Stimulated activated CD8-positive, alpha-beta memory T cell treated with anti-CD3 and anti-CD28 coated beads, Interleukin-7, amount 100 ng/mL, for 24 hours (primary cell): ENCODE data around the gene TEAD2.
"Not testable (repeated sequence)": the region's sequence is repeated elsewhere in the genome, so short reads cannot be mapped to it uniquely, and the experiment has no call there.

ENCODE experiments used
- DNase-seq: peaks from one replicate; pipeline ENCODE4 v3.0.0-alpha.2; 2020; ENCODE audit warnings: low read depth

Gene TEAD2

DNA sequence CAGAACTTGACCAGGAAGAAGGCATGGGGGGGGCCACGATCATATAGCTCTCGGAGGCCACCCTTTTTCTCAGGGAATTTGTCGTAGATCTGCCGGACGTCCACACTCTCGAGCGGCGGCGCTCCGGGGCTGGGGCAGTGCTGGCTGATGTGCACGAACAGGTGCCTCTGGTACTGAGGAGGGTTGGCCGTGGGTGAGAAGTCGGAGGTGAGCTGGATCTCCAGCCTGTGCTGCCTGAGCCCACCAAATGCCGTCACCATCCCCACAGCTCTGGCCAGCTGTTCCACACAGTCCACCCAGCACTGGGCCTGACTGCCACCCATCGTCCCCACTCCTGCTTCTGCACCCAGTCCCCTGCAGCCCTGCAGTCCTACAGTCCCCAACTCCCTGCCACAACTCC lies 15.0 kb downstream of the TEAD2 start:
- DNase-seq = no peak

DNA sequence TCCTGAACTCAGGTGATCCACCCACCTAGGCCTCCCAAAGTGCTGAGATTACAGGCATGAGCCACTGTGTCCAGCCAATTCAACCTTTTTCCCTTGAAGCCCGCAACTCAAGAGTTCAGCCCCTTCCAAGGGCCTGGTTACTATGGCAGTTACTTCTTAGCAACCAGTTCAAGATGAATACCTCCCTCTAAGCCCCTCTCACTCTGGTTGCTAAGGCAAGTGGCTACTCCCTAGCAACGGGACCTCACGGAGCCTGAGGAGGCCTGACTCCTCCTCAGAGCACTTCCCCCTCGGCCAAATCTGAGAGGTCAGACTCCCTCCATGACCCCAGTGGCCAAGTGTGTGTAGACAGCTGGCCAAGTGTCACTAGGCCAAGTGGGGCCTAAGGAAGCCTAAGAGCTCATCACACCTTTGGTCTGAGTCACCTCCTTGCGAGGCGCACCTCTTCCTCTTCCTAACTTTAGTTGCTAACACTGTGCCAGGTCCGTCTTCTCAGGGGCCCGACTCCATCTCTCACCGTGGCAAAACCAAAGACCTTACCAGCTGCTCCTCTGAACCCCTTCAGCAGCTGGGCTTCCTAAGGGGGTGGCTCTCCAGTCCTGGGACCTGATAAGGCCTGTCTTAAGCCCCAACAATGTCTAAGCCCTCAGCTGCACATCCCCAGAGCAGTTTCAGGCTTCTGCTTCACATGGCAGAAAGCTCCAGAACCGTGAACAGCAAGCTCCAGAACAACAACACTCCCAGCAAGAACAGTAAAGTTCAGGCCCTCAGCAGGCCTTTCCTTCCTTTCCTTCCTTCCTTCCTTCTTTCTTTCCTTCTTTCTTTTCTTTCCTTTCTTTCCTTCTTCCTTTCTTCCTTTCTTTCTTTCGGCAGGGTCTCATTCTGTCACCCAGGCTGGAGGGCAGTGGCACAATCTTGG lies 17.5 kb downstream of the TEAD2 start:
- DNase-seq = no peak

DNA sequence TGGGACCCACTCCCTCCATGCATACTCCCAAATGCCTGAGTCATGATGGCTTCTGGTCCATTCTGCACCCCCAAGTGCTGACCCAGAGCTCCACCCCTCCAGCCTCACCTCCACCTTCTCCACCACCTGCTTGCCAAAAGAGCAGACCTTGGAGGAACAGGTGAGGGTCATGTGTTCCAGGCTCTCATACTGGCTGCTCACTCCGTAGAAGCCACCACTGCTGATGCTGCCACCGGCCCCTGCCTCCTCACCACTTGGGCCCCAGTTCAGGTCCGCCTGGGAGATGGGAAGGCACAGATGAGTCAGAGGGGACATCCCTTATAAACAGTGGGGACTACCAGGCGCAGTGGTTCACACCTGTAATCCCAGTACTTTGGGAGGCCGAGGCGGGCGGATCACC lies 19.1 kb downstream of the TEAD2 start:
- DNase-seq = no peak

DNA sequence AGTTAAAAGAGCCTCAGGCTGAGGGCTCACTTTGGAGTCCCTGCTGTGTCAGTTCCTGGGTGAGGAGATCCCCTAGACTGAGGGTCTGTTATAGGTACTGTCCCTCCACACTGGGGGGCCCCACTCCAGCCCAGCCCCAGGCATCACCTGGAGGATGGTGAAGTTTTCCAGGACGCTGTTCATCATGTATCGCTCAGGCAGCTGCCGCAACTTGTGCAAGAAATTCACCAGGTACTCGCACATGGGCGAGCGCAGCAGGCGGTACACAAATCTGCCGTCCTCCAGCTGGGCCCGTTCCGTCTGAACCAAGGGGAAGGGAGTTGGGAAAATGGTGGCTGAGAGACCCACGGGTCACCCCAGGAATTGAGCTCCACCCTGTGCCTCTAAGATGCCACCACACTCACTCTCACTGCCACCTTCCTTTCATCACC lies 19.9 kb downstream of the TEAD2 start:
- DNase-seq = no peak

DNA sequence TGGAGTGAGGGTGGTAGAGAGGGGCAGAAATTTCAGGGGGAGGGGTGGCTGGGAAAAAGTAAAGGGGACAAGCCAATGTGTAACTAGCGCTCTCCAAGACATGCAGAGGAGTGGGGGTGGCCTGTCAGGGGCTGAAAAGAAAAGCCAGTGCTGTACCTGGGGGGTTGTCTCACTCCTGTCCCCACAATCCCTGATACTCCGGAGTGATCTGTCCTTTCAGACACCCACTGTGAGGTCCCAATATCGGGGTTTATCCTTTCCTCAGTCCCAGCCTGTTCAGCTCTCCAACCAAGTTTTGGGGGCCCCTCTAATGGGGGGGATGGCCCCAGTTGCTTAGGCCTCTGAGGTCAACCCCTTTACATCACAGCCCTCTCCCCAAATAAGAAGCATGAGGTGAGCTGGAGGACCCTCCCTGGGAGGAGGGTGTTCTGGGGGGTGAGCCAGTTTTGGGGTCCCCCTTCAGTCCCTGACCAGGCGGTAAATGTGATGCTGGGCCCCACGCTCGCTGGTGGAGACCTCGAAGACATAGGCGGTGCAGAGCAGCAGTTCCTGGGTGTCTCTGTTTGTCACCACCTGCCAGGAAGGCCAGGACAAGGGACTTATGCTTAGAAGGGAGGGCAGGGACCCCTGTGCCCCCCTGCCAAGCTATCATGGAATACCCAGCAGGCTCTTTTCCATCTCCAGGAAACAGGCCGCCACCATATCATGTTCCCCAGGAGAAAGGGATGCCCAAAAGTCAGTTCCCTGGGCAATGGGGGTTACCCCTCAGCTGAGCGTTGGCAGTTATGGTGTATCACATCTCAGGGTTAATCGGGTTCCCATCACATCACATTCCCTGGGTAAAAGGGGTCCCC lies 21.1 kb downstream of the TEAD2 start:
- DNase-seq = no peak

DNA sequence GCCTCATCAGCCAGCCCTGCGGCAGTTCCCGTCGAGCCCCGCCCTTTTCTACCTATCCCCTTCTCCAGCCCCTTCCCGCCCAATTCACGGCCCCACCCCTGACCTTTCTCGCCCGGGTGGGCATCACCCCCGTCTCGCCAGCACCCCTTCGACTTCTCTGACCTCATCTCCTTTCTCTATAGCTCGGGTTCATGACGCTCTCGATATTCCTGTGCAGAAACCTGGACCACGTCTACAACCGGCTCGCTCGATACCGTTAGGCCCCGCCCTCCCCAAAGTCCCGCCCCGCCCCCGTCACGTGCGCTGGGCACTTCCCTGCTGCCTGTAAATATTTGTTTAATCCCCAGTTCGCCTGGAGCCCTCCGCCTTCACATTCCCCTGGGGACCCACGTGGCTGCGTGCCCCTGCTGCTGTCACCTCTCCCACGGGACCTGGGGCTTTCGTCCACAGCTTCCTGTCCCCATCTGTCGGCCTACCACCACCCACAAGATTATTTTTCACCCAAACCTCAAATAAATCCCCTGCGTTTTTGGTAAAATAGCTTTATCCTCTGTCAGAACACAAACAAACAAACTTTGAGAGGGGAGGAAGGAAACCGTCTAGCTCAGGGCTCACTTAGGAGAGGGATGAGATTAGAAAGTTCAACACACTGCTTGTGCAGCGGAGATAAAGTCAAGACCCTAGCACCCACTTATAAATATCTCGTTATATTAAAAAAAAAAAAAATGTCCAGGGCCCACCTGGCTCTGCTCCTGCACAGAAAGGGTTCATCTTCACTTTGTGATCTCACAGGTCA lies 21.9 kb downstream of the TEAD2 start:
- no peak for DNase-seq

DNA sequence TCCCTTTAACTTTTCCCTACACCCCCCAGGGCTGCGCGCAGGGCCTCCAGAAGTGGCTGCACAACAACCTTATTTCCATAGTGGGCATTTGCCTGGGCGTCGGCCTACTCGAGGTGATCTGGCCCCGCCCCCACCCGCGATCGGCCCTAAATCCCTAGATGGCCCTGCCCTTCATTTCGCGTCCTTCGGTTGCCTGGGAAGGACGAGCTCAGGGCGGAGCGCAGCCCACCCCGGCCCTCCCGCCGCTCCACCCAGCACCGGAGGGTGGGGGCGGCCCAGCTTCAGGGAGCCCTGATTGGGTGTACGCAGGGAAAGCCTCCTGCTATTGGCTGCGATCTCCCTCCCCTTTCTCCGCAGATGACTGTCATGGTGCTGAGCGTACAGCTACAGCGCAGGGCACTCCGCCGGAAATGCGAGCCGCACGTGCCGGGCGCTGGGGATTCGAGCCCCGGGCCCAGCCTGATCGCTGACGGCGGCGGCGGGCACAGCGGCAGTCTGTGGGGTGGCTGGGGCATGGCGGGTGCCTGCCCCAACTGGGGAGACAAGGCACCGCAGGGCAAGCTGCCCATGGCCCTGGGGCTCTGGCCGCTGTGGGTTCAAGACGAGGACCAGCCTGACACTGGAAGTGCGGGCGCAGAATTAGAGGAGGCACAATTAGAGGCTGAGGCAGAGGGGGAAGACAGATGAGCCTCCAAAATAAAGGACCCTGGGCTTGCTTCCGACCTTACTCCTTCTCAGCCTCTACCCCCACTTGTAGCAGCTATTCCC lies 22.7 kb downstream of the TEAD2 start:
- DNase-seq = no peak

DNA sequence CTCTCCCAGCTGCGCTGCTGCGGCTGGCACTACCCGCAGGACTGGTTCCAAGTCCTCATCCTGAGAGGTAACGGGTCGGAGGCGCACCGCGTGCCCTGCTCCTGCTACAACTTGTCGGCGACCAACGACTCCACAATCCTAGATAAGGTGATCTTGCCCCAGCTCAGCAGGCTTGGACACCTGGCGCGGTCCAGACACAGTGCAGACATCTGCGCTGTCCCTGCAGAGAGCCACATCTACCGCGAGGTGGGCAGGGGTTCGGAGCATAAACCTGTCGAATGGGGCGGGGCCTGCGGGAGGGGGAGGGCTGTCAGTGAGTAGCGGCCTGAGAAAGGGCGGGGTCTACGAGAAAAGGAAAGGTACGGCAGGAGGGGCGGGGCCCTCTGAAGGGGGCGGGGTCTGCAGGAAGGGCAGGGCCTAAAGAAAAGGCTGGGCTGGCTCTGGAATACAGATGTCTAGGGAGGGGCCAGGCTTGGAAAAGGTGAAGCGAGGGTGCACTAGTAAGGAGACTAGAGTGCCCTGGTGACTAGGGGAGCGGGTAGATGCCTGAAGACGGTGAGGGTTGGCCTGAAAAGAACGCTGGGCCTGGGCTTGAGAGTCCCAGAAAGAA lies 23.4 kb downstream of the TEAD2 start:
- DNase-seq = no peak

DNA sequence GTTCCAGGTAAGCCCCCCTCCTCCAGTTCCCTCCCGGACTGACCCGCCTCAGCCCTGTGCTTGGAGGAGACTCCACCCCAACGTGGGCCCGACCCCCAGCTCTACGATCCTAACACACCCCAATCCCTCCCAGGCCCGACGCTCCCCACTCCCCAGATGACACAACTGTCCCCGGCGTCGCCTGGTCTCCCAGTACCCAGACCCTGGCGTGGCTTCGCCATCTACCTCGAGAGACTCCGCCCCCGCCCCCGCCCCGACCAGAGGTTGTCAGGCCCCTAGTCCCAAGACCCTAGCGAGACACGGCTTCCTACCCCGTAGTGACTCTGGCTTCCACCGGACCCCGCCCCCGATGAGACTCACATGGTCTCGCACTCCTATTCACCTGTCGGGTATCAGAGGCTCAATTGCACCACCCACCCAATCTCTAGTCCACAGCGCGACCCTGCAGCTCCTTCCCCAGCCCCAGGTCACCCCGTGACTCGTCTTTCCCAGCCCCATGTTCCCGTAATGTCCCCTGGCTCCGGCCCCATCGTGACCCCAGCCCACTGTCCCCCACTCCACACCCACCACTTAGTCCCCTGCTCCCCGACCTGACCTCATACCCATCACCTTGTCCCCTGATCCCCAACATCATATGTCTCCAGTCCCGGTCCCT lies 24.1 kb downstream of the TEAD2 start:
- DNase-seq = no peak

DNA sequence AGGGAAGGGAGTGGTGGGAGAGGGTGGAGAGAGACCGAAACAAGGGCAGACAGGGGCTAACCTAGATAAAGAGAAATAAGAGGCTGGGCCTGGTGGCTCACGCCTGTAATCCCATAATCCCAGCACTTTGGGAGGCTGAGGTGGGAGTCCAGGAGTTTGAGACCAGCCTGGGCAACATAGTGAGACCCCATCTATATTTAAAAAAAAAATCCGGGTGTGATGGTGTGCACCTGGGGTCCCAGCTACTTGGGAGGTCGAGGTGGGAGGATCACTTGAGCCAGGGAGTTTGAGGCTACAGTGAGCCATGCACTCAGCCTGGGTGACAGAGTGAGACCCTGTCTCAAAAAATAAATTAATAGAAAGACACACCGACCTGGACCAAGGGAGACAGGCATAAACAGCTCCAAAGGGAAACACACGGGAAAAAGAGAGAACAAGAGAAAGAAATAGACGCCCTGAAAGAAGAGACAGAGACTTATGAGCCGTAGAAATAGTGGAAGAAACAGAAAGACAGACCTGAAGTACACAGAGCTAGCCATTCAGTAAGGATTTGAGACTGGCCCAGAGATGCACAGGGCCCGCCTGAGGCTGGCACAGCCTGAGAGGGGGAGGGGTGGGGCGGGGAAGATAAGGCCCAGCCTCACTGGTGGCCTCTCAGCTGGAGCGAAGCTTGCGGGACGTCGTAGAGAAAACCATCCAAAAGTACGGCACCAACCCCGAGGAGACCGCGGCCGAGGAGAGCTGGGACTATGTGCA lies 24.8 kb downstream of the TEAD2 start:
- no peak for DNase-seq

DNA sequence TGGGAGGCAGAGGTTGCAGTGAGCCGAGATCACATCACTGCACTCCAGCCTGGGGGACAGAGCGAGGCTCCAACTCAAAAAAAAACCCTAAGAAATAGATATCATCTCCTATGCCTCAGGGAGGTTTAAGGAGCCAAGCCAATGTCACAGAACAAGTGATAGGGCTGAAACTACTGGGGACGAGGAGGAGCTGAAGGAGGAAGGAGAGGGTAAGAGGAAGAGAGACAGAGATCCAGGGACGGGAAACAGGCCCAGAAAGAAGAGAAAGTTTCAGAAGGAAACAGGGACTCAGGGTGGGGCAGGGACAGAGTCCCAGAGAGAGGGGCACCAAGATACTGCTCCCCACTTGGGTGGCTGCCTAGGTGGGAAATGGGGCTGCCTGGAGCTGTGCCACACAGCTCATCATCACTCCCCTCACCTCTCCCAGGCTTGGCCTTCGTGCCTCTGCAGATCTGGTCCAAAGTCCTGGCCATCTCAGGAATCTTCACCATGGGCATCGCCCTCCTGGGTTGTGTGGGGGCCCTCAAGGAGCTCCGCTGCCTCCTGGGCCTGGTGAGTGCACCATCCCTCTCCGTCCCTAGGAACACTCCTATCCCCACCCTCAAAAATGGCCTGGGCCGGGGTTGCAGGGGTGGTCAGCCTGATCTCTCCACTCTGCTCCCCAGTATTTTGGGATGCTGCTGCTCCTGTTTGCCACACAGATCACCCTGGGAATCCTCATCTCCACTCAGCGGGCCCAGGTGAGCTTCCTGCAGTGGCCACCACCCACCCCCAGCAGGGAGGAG lies 25.5 kb downstream of the TEAD2 start:
- DNase-seq = no peak

DNA sequence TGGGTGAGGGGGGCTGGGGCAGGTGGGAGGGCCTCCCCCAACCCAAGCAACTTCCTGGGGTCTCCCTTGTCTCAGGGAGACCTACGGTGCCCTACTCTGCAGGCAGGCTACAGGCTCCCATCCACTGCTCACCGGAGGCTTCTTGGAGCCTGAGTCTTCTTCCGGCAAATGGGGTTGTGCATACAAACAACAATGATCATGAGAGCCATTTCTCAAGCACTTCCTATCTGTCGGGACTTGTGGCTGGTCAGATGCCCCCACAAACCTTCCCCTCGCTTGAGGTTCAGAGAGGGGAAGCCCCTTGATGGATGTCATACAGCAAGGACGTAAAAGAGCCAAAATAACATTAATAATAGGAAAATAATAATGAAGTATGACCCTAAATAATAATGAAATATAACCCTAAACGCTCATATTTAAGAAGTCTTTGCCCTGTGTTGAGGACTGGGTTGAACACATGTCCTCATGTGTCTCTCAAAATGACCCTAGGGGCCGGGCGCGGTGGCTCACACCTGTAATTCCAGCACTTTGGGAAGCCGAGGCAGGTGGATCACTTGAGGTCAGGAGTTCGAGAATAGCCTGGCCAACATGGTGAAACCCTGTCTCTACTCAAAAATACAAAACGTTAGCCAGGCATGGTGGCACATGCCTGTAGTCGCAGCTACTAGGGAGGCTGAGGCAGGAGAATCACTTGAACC lies 26.3 kb downstream of the TEAD2 start:
- no peak for DNase-seq

DNA sequence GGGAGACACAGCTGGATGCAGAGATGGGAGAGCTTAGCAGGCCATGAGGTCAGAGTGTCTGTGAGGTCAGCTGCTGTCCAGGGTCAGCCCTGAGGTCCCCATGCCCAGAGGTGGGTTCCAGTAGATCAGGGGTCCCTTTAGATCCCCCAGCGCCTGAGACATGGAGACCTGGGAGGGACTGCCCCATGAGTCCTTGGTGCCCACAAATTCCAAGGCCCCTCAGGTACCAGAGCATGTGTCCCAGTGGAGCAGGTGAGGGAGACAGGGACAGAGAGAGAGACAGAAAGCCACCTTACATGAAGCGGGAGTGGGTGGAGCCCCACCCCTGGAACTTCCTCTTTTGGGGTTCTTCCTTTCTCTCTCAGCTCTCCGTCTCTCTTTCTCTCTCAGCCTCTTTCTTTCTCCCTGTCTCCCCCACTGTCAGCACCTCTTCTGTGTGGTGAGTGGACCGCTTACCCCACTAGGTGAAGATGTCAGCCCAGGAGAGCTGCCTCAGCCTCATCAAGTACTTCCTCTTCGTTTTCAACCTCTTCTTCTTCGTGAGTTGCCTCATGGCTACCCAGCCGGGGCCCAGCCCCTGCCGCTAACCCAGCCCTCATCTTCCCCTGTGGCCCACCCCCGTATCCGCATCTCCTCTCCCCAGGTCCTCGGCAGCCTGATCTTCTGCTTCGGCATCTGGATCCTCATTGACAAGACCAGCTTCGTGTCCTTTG lies 27.0 kb downstream of the TEAD2 start, which contains the start of gene CD37:
CD37 (plus strand) TSS at position 336 of the 713 bp plus-strand sequence; CDS start at position 471, 135 bp downstream.
- no peak for DNase-seq

DNA sequence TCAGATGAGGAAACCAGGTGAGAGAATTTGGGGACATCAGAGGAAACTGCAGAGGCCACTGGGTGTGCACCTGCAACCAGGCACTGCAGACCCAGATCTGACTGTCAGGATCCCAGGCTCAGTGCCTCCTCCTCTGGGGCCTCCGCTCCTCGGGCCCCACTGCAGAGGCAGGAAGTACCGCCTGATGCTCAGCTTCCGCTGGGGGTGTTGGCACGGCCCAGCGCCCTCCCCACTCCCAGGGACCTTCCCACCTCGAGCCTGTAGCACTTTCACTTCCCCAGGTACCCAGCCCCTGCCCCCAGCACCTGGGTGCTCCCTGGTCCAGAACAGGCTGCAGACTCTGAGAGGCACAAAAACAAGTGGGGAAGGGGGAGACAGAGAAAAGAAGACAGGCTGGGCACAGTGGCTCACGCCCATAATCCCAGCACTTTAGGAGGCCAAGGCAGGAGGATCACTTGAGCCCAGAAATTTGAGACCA lies 28.4 kb downstream of the TEAD2 start:
- no peak for DNase-seq

DNA sequence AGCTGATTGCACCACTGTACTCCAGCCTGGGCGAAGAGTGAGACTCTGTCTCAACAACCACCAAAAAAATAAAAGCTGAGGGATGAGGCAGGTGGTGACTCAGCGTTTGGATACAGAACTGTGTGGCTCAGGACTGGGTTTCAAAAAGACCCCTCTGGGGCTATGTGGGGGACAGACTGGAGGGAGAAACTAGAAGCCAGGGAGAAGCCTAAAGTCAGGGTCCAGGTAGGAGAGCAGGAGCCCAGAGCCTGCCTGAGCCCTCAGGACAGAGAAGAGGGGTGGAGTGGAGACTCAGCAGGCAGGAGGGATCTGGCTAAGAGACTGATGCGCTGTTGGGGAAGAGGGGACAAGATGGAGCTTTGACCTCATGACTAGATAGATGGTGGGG lies 28.8 kb downstream of the TEAD2 start:
- DNase-seq = no peak

DNA sequence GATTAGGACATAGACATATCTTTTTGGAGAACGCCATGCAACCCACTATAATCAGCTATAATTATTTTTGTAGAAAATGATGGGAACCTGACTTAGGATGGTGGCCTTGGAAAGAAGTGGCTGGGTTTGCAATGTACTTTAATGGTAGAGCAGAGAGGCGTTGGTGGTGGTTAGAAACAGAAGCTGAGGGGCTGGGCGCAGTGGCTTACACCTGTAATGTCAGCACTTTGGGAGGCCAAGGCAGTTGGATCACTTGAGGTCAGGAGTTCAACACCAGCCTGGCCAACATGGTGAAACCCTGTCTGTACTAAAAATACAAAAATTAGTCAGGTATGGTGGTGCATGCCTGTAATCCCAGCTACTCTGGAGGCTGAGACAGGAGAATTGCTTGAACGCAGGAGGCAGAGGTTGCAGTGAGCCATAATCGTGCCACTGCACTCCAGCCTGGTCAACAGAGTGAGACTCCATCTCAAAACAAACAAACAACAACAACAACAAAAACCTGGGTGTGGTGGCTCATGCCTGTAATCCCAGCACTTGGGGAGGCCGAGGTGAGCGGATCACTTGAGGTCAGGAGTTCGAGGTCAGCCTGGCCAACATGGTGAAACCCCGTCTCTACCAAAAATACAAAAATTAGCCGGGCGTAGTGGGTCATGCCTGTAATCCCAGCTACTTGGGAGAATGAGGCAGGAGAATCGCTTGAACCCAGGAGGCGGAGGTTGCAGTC lies 29.4 kb downstream of the TEAD2 start:
- DNase-seq = not testable (repeated sequence)

DNA sequence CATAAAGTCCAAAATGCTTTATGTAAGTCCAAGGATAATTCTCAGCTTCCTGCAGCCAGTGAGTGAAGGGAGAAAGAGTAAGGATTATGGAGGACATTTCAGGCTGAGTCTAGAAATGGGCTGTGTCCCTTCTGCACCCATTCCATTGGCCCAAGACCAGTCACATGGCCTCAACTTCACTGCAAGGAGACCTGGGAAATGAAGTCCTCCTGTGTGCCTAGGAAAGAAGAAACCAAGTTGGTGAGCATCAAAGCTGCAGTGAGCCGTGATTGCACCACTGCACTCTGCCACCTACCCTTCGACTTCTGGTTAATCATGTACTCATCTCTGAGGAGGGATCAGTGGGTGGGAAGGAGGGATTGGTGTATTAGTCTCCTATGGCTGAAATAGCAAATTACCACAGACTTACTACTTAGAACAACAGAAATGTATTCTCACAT lies 30.6 kb downstream of the TEAD2 start:
- DNase-seq = no peak
